Prostate gland (tissue), 2 donors: ENCODE measurements around the gene NRCAM.

Experiments used
- POLR2AphosphoS5 ChIP-seq: sonication (generic); formaldehyde crosslinking; IDR thresholded peaks from one replicate; pipeline ENCODE4 v1.6.1; 2017; ENCODE audit warnings: antibody characterized with exemption
- TF ChIP-seq, protein P1 (sequence below), 4 experiments: fragments of 200-600 bp in 2 of 4; fragments of 450-650 bp in 2 of 4; sonication (generic) in 2 of 4; IDR thresholded peaks; 1 replicate in 3 of 4; 2 replicates in 1 of 4; pipeline ENCODE4 v1.5.1; 2016 to 2019; ENCODE audit warnings: antibody characterized with exemption in 4 of 4, mild to moderate bottlenecking in 2 of 4, moderate library complexity in 2 of 4

DNA sequence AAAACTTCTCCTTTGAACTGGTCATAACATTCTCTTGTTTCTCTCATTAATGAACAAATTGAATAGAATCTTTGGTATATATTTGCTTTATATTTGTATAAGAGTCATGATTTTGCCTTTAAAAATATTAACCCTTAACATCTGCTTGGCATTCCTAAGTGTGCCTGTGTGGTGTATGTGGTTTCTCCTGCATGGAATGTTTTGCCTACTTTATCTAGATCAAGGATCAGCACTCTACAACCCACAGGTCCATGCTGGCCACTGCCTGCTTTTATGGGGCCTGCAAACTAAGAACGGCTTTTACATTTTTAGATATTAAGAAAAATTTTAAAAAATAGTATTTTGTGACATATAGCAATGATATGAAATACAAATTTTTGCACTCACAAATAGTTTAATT is 321.8 kb downstream of the NRCAM start:
- TF ChIP-seq, protein P1, sequence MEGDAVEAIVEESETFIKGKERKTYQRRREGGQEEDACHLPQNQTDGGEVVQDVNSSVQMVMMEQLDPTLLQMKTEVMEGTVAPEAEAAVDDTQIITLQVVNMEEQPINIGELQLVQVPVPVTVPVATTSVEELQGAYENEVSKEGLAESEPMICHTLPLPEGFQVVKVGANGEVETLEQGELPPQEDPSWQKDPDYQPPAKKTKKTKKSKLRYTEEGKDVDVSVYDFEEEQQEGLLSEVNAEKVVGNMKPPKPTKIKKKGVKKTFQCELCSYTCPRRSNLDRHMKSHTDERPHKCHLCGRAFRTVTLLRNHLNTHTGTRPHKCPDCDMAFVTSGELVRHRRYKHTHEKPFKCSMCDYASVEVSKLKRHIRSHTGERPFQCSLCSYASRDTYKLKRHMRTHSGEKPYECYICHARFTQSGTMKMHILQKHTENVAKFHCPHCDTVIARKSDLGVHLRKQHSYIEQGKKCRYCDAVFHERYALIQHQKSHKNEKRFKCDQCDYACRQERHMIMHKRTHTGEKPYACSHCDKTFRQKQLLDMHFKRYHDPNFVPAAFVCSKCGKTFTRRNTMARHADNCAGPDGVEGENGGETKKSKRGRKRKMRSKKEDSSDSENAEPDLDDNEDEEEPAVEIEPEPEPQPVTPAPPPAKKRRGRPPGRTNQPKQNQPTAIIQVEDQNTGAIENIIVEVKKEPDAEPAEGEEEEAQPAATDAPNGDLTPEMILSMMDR (IDR thresholded peaks at IDR 0.05): no peak
- no peak for TF ChIP-seq POLR2AphosphoS5
